ENCODE data around the gene AKAP5. TPM values are rescaled to one million over a fixed set of nuclear protein-coding genes. Genes with fewer than 3 reads are reported as not detected.
A peak's percentile ranks its signal among the peaks of the same experiment; 100 is the strongest.

Gene AKAP5
- total and polyA plus RNA-seq, 2 of the 13 experiments (the other 11 are each of a cell fraction or from before 2014, with no cell fraction given), result 0.18 to 1.5 TPM

DNA sequence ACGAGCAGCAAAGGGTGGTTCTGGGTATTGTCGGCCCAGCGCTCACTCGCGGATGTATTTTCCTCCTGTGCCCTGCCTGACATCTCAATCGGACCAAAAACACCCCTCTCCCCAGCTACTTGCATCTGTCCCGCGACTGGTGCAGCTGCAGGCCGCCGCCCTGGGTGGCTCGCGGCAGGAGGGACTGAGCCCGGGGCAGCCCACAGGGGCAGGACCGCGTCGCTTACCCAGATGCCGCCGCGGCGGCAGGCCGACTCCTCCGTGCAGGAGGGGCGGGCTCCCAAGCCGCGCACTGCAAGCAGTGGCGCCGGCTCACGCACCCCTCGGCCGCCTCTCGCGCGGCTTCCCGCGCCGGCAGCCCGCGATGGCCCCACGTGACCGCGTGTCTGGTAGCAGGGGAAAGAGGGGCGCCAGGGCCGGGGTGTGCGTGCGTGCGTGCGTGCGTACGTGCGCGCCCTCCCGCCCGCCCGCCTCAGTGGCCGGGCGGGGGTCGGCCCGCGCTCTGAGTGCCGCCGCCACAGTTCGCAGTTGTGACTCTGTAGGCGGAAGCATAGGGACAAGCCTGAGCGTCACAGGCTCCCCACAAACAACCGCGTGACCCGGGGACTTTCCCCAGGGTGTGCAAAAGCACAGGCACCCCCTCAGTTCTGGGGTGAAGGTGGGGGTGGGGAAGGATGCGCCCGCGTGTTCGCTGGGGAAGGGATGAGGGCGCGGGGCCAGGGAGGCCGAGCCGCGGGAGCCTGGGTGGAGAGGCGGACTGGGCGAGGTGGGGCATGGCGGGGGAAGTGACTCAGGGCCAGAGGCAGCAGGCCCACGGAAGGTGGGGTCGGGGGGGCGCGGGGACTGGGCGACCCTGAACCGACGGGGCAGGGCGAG is 38.4 kb downstream of the AKAP5 start, which contains the start of gene ZBTB25 (continued):
- TF ChIP-seq ZFP90 (CRISPR knock-in tag; IDR thresholded peaks at IDR 0.05; ENCODE audit: borderline replicate concordance) (peak; percentile 53), ZNF737 (CRISPR knock-in tag; IDR thresholded peaks at IDR 0.05; ENCODE audit: borderline replicate concordance) (no peak), ATF6 (CRISPR knock-in tag; conservative IDR thresholded peaks at IDR 0.05) (no peak), MBD4 (IDR thresholded peaks at IDR 0.05; ENCODE audit: borderline replicate concordance, low read length) (no peak), ZNF543 (CRISPR knock-in tag; IDR thresholded peaks at IDR 0.05) (no peak; the same call in 1 of the 2 replicates), ZNF432 (CRISPR knock-in tag; IDR thresholded peaks at IDR 0.05; ENCODE audit: borderline replicate concordance) (no peak), ZNF629 (CRISPR knock-in tag; conservative IDR thresholded peaks at IDR 0.05) (0 out of 2 replicates have a peak, but pooled peaks have one; percentile 39), ZNF256 (CRISPR knock-in tag; conservative IDR thresholded peaks at IDR 0.05) (no peak), ZBTB8A (CRISPR knock-in tag; IDR thresholded peaks at IDR 0.05; ENCODE audit: borderline replicate concordance, low read depth) (no peak), ZNF615 (CRISPR knock-in tag; IDR thresholded peaks at IDR 0.05; ENCODE audit: borderline replicate concordance) (no peak), ZNF121 (CRISPR knock-in tag; IDR thresholded peaks at IDR 0.05) (0 out of 2 replicates have a peak, but pooled peaks have one; percentile 18), RNF2 (conservative IDR thresholded peaks at IDR 0.05; ENCODE audit: low read depth) (peak; percentile 72; the same call in 1 of the 2 replicates), SMARCC2 (IDR thresholded peaks at IDR 0.05) (no peak), SAP130 (CRISPR knock-in tag; IDR thresholded peaks at IDR 0.05; ENCODE audit: low read depth) (peak; percentile 60), ZBTB7B (CRISPR knock-in tag; IDR thresholded peaks at IDR 0.05) (no peak; the same call in 1 of the 2 replicates), ZSCAN20 (CRISPR knock-in tag; IDR thresholded peaks at IDR 0.05; ENCODE audit: borderline replicate concordance) (peak; percentile 76)
- TF ChIP-seq, protein P1, sequence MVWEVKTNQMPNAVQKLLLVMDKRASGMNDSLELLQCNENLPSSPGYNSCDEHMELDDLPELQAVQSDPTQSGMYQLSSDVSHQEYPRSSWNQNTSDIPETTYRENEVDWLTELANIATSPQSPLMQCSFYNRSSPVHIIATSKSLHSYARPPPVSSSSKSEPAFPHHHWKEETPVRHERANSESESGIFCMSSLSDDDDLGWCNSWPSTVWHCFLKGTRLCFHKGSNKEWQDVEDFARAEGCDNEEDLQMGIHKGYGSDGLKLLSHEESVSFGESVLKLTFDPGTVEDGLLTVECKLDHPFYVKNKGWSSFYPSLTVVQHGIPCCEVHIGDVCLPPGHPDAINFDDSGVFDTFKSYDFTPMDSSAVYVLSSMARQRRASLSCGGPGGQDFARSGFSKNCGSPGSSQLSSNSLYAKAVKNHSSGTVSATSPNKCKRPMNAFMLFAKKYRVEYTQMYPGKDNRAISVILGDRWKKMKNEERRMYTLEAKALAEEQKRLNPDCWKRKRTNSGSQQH (CRISPR knock-in tag; IDR thresholded peaks at IDR 0.05; ENCODE audit: low read depth), result peak; percentile 30; the same call in 1 of the 2 replicates
- TF ChIP-seq, protein P2, sequence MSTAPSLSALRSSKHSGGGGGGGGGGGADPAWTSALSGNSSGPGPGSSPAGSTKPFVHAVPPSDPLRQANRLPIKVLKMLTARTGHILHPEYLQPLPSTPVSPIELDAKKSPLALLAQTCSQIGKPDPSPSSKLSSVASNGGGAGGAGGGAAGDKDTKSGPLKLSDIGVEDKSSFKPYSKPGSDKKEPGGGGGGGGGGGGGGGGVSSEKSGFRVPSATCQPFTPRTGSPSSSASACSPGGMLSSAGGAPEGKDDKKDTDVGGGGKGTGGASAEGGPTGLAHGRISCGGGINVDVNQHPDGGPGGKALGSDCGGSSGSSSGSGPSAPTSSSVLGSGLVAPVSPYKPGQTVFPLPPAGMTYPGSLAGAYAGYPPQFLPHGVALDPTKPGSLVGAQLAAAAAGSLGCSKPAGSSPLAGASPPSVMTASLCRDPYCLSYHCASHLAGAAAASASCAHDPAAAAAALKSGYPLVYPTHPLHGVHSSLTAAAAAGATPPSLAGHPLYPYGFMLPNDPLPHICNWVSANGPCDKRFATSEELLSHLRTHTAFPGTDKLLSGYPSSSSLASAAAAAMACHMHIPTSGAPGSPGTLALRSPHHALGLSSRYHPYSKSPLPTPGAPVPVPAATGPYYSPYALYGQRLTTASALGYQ (CRISPR knock-in tag; IDR thresholded peaks at IDR 0.05), result peak; percentile 64; the same call in 1 of the 2 replicates
- TF ChIP-seq, protein P3, sequence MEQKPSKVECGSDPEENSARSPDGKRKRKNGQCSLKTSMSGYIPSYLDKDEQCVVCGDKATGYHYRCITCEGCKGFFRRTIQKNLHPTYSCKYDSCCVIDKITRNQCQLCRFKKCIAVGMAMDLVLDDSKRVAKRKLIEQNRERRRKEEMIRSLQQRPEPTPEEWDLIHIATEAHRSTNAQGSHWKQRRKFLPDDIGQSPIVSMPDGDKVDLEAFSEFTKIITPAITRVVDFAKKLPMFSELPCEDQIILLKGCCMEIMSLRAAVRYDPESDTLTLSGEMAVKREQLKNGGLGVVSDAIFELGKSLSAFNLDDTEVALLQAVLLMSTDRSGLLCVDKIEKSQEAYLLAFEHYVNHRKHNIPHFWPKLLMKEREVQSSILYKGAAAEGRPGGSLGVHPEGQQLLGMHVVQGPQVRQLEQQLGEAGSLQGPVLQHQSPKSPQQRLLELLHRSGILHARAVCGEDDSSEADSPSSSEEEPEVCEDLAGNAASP (CRISPR knock-in tag; IDR thresholded peaks at IDR 0.05; ENCODE audit: borderline replicate concordance), result no peak

Data from HepG2 (cell line).